Fibroblast of lung (primary cell): ENCODE measurements around the gene CLK1. TPM values are rescaled to one million over a fixed set of nuclear protein-coding genes. Genes with fewer than 3 reads are reported as not detected.
A peak's percentile ranks its signal among the peaks of the same experiment; 100 is the strongest.

ENCODE experiments used
- DNase-seq, 2 donors: peaks; one replicate each; pipeline versions ENCODE4 v3.0.0 to v3.0.0-alpha.2; 2010; ENCODE audit warnings: low read depth in 2 of 2
- H2AFZ ChIP-seq: 2 replicates; pipeline ENCODE4 v1.5.1; 2012; ENCODE audit warnings: low read length, control low read depth, inconsistent platforms
- H3K27ac ChIP-seq: 2 replicates; pipeline ENCODE4 v1.5.1; 2011; ENCODE audit warnings: low read length, control low read depth; ENCODE audit not compliant: insufficient read depth
- H3K27me3 ChIP-seq: 2 replicates; pipeline ENCODE4 v1.5.1; 2011; ENCODE audit warnings: mild to moderate bottlenecking, low read length; ENCODE audit not compliant: control insufficient read depth, insufficient read depth
- H3K36me3 ChIP-seq: 2 replicates; pipeline ENCODE4 v1.5.1; 2011; ENCODE audit warnings: low read length; ENCODE audit not compliant: control insufficient read depth, insufficient read depth
- H3K4me1 ChIP-seq: 2 replicates; pipeline ENCODE4 v1.5.1; 2011; ENCODE audit warnings: low read length; ENCODE audit not compliant: control insufficient read depth, insufficient read depth; ENCODE audit errors: extremely low read depth
- H3K4me2 ChIP-seq: 2 replicates; pipeline ENCODE4 v1.5.1; 2011; ENCODE audit warnings: low read length, control low read depth; ENCODE audit not compliant: insufficient read depth; ENCODE audit errors: extremely low read depth
- H3K4me3 ChIP-seq, 4 experiments: fragments of 200-600 bp in 1 of 4; sonication (generic) in 1 of 4; replicated peaks in 1 of 4; 2 replicates each; pipeline ENCODE4 v1.5.1; 2011 to 2016; ENCODE audit warnings: low read length in 4 of 4, low read depth in 3 of 4, mild to moderate bottlenecking in 3 of 4, control low read depth in 2 of 4, inconsistent platforms in 1 of 4, mixed read lengths in 1 of 4; ENCODE audit not compliant: insufficient read depth in 1 of 4; ENCODE audit errors: control extremely low read depth in 1 of 4
- H3K79me2 ChIP-seq: 2 replicates; pipeline ENCODE4 v1.5.1; 2012; ENCODE audit warnings: mild to moderate bottlenecking, low read length, inconsistent platforms; ENCODE audit not compliant: control insufficient read depth, insufficient read depth
- H3K9ac ChIP-seq: 2 replicates; pipeline ENCODE4 v1.5.1; 2011; ENCODE audit warnings: mild to moderate bottlenecking, low read length, control low read depth; ENCODE audit not compliant: insufficient read depth
- H3K9me3 ChIP-seq: 2 replicates; pipeline ENCODE4 v1.5.1; 2012; ENCODE audit warnings: low read depth, low read length; ENCODE audit not compliant: control insufficient read depth, insufficient read depth
- H4K20me1 ChIP-seq: 2 replicates; pipeline ENCODE4 v1.5.1; 2011; ENCODE audit warnings: low read length; ENCODE audit not compliant: control insufficient read depth, insufficient read depth; ENCODE audit errors: extremely low read depth
- EZH2 ChIP-seq: IDR thresholded peaks from 2 replicates; pipeline ENCODE4 v1.5.1; 2012; ENCODE audit warnings: low read length, control low read depth, mild to moderate bottlenecking; ENCODE audit errors: missing control alignments
- polyA plus RNA-seq, 2 donors: library from polyadenylated mRNA; depleted of rRNA in 1 of 2; stranded (reverse) in 1 of 2; unstranded in 1 of 2; fragments of >200 nt; gene quantifications; 2 replicates each; pipeline ENCODE4 v1.2.1, GENCODE V29; 2011 to 2012; ENCODE audit warnings: missing spikeins in 1 of 2
- total RNA-seq: library from RNA; depleted of rRNA; stranded (reverse); fragments of >200 nt; gene quantifications from 2 replicates; pipeline ENCODE4 v1.2.1, GENCODE V29; 2014
- TF ChIP-seq, protein P1 (sequence below), 2 donors: IDR thresholded peaks in 1 of 2; conservative IDR thresholded peaks in 1 of 2; 1 replicate in 1 of 2; 2 replicates in 1 of 2; pipeline ENCODE4 v1.5.1; 2011 to 2012; ENCODE audit warnings: low read length in 2 of 2, control low read depth in 1 of 2, inconsistent platforms in 1 of 2, low read depth in 1 of 2, mild to moderate bottlenecking in 1 of 2

Gene CLK1
- total and polyA plus RNA-seq, 2 donors (not counting 1 experiment from before 2014, with no cell fraction given): 68.5 to 104 TPM

DNA sequence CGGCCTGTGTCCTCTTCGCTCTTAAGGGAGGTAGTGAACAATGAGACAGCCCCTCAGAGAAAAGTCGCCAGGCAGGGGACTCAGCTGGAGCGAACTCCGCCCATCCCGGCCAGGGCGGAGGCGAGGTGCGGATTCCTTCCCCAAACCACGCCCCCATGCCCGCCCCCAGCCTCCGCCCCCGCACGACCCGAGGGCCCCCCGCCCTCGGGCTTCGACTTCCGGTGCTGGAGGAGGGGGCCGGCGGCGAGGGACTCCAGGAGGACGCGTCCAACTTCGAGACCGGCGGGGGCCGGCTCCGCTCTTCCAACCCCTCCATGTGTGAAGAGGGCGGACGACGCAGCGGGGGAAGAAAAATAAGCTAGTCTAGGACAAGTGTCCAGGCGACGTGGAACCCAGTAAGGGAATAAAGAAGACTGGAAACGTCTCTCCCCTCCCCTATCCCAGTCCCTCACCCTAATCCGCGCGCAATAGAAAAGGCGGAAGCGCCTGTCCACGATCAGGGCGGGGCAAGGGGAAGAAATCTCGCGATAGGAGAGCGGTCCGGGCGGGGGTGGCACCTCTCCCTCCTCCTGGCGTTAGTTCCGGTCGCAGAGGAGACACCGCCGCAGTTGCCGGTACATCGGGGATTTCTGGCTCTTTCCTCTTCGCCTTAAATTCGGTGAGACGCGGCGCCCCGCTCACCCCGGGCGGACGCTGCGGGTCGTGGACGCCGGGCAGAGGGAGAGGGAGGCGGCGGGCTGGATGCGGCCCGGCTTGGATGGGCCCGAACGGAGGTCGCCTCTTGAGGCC lies 52.9 kb downstream of the CLK1 start, which contains the start of gene BZW1:
BZW1 (plus strand) TSS at position 578 of the 789 bp plus-strand sequence. CDS start 1,308 bp downstream, outside the sequence.
- H2AFZ ChIP-seq: peak within 1 kb of the TSS; percentile 69
- H3K36me3 ChIP-seq: peaks cover 3% of the 10 kb centered on the region
- TF ChIP-seq, protein P1, sequence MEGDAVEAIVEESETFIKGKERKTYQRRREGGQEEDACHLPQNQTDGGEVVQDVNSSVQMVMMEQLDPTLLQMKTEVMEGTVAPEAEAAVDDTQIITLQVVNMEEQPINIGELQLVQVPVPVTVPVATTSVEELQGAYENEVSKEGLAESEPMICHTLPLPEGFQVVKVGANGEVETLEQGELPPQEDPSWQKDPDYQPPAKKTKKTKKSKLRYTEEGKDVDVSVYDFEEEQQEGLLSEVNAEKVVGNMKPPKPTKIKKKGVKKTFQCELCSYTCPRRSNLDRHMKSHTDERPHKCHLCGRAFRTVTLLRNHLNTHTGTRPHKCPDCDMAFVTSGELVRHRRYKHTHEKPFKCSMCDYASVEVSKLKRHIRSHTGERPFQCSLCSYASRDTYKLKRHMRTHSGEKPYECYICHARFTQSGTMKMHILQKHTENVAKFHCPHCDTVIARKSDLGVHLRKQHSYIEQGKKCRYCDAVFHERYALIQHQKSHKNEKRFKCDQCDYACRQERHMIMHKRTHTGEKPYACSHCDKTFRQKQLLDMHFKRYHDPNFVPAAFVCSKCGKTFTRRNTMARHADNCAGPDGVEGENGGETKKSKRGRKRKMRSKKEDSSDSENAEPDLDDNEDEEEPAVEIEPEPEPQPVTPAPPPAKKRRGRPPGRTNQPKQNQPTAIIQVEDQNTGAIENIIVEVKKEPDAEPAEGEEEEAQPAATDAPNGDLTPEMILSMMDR (conservative IDR thresholded peaks at IDR 0.05 in 1 of 2, IDR thresholded peaks at IDR 0.05 in 1 of 2; ENCODE audit: low read depth in 1 of 2, low read length in 2 of 2): no peak
- TF ChIP-seq EZH2: no peak
- peak within 1 kb of the TSS; percentile 79 to 99 (median 94) for H3K4me3 ChIP-seq
- peak within 1 kb of the TSS; percentile 99 for H3K4me2 ChIP-seq
- H3K9ac ChIP-seq: peak within 1 kb of the TSS; percentile 99
- peaks cover 5% of the 10 kb centered on the region for H4K20me1 ChIP-seq
- H3K79me2 ChIP-seq: peaks cover 47% of the 10 kb centered on the region
- H3K4me1 ChIP-seq: peaks cover 9% of the 10 kb centered on the region
- H3K27me3 ChIP-seq: no peaks in the 10 kb centered on the region
- no peaks in the 10 kb centered on the region for H3K9me3 ChIP-seq
- peak; percentile 93 to 98 for DNase-seq
- H3K27ac ChIP-seq: peak within 1 kb of the TSS; percentile 99

DNA sequence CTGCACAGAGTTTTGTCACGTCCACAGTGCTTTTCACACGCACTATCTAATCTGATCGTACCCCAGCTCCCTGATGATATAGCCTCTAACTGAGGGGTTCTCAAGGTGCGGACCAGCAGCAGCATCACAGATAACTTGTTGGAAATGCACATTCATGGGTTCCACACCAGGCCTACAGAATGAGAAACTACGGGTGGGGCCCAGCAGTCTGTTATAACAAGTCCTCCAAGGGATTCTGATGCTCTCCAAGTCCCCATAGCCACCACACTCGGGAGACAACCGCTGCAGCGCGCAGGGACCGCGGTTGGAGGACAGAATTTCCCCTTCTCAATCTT lies 53.5 kb downstream of the CLK1 start:
- Histone ChIP-seq H3K27ac (peak overlapping the region; percentile 99), H4K20me1 (peaks cover 5% of the 10 kb centered on the region), H3K9me3 (no peaks in the 10 kb centered on the region), H3K27me3 (no peaks in the 10 kb centered on the region), H3K9ac (peak overlapping the region; percentile 54), H3K4me2 (peak overlapping the region; percentile 99), H2AFZ (peak overlapping the region; percentile 27), H3K79me2 (peaks cover 43% of the 10 kb centered on the region), H3K4me1 (peaks cover 9% of the 10 kb centered on the region), H3K4me3 (peak overlapping the region; percentile 57 to 89 (median 78)), H3K36me3 (peaks cover 3% of the 10 kb centered on the region)
- no peak for TF ChIP-seq EZH2
- TF ChIP-seq, protein P1 (conservative IDR thresholded peaks at IDR 0.05 in 1 of 2, IDR thresholded peaks at IDR 0.05 in 1 of 2; ENCODE audit: low read depth in 1 of 2, low read length in 2 of 2): no peak
- no peak for DNase-seq

DNA sequence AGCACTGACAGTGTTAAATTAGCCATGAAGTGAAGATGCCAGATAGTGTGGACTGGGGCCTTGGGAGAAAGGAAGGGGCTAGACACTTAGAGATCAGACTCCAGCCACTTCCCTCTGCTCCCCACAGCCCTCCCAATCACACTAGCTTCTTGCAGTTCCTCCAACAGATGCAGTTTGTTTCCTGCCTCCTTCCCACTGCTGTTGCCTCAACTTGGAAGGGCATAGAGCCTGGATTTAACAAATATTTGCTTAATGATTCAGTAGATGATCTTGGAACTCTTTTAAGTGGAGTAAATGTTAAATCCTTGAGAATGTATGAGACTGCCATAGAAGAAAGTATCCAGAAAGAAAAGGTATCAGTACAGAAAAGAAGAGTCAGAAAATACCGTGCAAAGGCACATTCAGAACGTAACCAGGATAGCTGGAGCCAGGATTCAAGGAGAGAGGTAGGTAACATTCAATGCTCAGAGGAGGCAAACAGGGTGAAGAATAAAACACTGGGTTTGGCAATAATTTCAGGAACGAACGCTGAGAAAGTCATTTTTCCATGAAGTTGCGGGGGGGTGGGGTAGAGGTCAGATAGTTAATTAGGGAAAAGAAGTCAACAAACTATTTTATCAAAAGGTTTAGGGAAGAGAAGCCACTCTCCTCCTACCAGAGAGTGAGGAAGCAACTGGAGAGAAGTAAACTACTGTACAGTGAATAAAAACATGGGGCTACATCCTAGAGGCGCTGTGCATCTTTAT lies 54.0 kb downstream of the CLK1 start:
- no peak for TF ChIP-seq EZH2
- TF ChIP-seq, protein P1 (conservative IDR thresholded peaks at IDR 0.05 in 1 of 2, IDR thresholded peaks at IDR 0.05 in 1 of 2; ENCODE audit: low read depth in 1 of 2, low read length in 2 of 2): no peak
- Histone ChIP-seq H3K9ac (peak overlapping the region; percentile 54), H3K36me3 (peaks cover 3% of the 10 kb centered on the region), H3K27me3 (no peaks in the 10 kb centered on the region), H3K9me3 (no peaks in the 10 kb centered on the region), H4K20me1 (peaks cover 5% of the 10 kb centered on the region), H3K4me3 (peak overlapping the region; percentile 57 to 89 (median 78)), H3K27ac (peak overlapping the region; percentile 99), H3K4me2 (peak overlapping the region; percentile 99), H3K79me2 (peaks cover 37% of the 10 kb centered on the region), H2AFZ (peak overlapping the region; percentile 27), H3K4me1 (peaks cover 9% of the 10 kb centered on the region)
- DNase-seq: peak; percentile 87 to 97
